Measurements from ENCODE around the gene RCCD1.

Gene RCCD1

GRCh38 chr15:90942354-90943120, 12.1 kb upstream of the RCCD1 start:
- DNase-seq (ENCODE audit: low read depth in 2 of 2), result no peak

GRCh38 chr15:90945091-90945490, 9.6 kb upstream of the RCCD1 start:
- no peak for DNase-seq (ENCODE audit: low read depth in 2 of 2)

- no peak for DNase-seq (ENCODE audit: low read depth in 2 of 2)
Measured at GRCh38 chr15:90946538-90946937, 8.1 kb upstream of the RCCD1 start.

GRCh38 chr15:90946941-90947576, 7.6 kb upstream of the RCCD1 start:
- DNase-seq (ENCODE audit: low read depth in 2 of 2), result no peak

- DNase-seq (ENCODE audit: low read depth in 2 of 2), result no peak
Measured at GRCh38 chr15:90947577-90948357, 6.9 kb upstream of the RCCD1 start.

- no peak for DNase-seq (ENCODE audit: low read depth in 2 of 2)
Measured at GRCh38 chr15:90948506-90948905, 6.2 kb upstream of the RCCD1 start.

GRCh38 chr15:90949979-90950675, 4.6 kb upstream of the RCCD1 start:
- no peak for DNase-seq (ENCODE audit: low read depth in 2 of 2)

GRCh38 chr15:90950676-90951075, 4.0 kb upstream of the RCCD1 start:
- DNase-seq (ENCODE audit: low read depth in 2 of 2), result no peak

- DNase-seq (ENCODE audit: low read depth in 2 of 2), result no peak
Measured at GRCh38 chr15:90952901-90953677, 1.6 kb upstream of the RCCD1 start.

- DNase-seq (ENCODE audit: low read depth in 2 of 2), result no peak
Measured at GRCh38 chr15:90953947-90954711, 555 bp upstream of the RCCD1 start.

- DNase-seq (ENCODE audit: low read depth in 2 of 2), result no peak
Measured at GRCh38 chr15:90955624-90956273, 1.1 kb downstream of the RCCD1 start.

GRCh38 chr15:90956274-90957030, 1.8 kb downstream of the RCCD1 start:
- peak; percentile 60 to 61 for DNase-seq (ENCODE audit: low read depth in 2 of 2)

GRCh38 chr15:90957031-90957790, 2.5 kb downstream of the RCCD1 start:
- no peak for DNase-seq (ENCODE audit: low read depth in 2 of 2)

- DNase-seq (ENCODE audit: low read depth in 2 of 2), result no peak
Measured at GRCh38 chr15:90957791-90958190, 3.1 kb downstream of the RCCD1 start.

- no peak for DNase-seq (ENCODE audit: low read depth in 2 of 2)
Measured at GRCh38 chr15:90959028-90959595, 4.4 kb downstream of the RCCD1 start.

- no peak for DNase-seq (ENCODE audit: low read depth in 2 of 2)
Measured at GRCh38 chr15:90959894-90960293, 5.2 kb downstream of the RCCD1 start.

- DNase-seq (ENCODE audit: low read depth in 2 of 2), result no peak
Measured at GRCh38 chr15:90960298-90961091, 5.8 kb downstream of the RCCD1 start.

Measured in stimulated activated CD4-positive, alpha-beta T cell treated with anti-CD3 and anti-CD28 coated beads, Interleukin-4, amount 100 ng/mL, for 48 hours (primary cell).